Stimulated activated CD4-positive, alpha-beta T cell treated with anti-CD3 and anti-CD28 coated beads, TNF-alpha, amount 100 ng/mL, for 48 hours (primary cell): ENCODE data around the gene PDGFA.

ENCODE experiments used
- DNase-seq, 3 donors: peaks; one replicate each; pipeline ENCODE4 v3.0.0-alpha.2; 2020; ENCODE audit warnings: low read depth in 3 of 3

PDGFA gene

GRCh38 chr7:516606-517456, 2.8 kb downstream of the PDGFA start:
- no peak for DNase-seq

DNA sequence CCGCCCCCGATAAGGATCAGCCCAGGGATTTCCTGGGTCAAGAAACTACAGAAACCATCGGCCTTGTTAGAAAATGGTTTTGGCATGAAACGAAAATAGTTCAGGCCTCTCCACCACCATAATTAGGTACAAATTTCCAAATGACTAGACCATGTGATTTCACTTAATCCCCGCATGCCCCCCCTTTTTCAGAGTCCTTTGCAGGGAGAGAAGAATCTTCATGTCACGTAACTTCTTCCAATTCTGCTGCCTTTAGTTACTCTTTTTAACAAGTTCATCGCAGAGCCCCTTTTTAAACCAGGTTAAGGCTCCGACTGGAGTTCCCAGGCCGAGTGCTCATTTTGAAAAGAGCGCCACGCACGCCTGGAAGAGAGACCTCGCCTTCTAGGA, 3.4 kb downstream of the PDGFA start:
- DNase-seq = no peak

- no peak for DNase-seq
These were observed 4.0 kb downstream of the PDGFA start for GRCh38 chr7:515628-516027.

DNA sequence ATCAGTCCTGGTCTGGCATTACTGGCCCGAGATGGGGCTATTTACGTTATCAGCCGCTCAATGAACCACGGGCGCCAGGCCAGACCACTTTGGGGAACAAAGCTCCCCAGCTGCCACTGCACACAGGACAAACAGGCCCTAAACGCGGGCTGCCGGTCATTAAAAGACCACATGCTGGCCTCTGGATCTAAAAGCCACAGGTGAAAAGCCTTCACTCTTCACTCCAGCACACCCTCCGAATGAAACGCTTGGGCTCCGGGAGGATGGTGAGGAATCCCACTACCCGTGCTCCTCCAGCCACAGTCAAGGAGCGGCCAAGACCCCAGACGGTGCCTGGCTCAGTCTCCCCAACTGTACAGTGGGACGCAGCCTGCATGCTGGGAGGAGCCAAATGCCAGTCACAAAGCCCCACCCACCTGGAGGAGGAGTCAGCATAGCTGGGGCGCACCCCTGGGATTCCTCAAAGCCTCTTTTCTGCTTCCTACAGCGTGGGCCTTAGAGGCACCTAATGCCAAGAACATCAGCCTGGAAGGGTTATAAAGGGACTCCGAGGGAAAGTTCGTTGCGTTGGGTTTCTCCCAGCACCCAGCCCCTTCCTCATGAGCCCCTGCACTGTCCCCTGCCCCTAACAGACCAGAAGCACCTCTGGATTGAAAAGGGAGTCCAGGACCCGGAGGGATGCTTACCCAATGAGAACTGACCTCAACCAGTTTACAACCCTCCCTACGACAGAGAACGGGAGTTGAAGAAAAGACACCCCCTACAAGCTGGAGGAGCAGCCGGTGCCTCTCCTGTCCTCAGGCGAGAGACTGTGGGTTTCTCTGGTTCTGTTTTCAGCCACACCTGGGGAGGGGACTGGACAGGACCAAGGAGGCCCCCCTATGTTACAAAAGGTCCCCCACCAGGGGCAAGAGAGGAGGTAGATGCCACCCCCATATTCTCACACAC, 4.7 kb downstream of the PDGFA start:
- DNase-seq = no peak

- no peak for DNase-seq
These were observed 5.4 kb downstream of the PDGFA start for GRCh38 chr7:514242-514641.

- DNase-seq = no peak
These were observed 6.0 kb downstream of the PDGFA start for GRCh38 chr7:513521-514166.

- DNase-seq = no peak
These were observed 6.9 kb downstream of the PDGFA start for GRCh38 chr7:512541-513311.

GRCh38 chr7:512146-512510, 7.5 kb downstream of the PDGFA start:
- no peak for DNase-seq

DNA sequence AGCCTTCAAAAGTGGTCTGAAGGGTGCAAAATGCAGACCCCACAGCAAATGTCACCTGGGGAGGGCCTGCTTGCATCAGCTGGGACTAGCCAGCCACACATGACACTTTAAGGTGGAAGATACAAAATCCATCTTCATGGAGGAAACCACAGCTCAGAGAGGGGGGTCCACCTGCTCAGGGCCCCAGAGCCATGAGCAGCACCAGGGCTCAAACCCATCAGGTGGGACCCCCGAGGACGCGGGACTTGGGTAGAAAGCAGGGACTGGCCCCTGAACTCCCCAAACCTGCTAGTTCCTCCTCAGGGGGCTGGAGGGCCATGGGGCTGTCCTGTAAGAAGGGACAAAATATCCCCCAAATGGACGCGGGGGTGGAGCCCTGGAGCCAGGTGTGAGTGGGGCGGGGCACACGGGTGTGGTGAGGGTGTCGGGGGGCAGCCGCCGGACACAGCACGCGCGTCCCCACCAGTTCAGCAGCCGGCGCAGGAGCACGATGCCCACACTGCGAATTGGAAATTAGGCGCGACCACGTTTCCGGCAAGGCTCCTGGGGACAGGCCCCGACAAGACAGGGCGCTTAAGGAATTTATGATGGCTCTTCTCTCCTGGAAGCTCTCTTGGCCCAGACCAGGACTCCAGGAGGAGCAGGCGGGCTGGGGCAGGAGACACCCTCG, 8.0 kb downstream of the PDGFA start:
- no peak for DNase-seq

DNA sequence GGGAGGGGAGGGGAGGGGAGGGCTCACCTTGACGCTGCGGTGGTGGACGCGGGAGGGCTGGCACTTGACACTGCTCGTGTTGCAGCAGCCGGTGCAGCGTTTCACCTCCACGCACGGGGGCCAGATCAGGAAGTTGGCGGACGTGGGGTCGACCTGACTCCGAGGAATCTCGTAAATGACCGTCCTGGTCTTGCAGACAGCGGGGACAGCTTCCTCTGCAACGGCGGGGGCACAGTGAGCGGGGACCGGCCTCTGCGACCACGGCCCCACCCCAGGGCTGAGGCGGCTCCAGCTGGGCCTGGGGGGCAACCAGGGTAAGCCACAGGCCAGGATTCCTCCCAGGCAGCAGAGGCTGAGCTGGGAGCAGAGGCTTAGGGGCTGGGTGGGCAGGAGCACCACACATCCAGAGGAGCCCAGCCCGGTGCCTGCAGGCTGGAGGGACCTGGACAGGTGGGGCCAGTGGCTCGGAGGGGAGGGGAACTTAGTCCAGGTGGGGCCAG, 8.8 kb downstream of the PDGFA start:
- DNase-seq = no peak

DNA sequence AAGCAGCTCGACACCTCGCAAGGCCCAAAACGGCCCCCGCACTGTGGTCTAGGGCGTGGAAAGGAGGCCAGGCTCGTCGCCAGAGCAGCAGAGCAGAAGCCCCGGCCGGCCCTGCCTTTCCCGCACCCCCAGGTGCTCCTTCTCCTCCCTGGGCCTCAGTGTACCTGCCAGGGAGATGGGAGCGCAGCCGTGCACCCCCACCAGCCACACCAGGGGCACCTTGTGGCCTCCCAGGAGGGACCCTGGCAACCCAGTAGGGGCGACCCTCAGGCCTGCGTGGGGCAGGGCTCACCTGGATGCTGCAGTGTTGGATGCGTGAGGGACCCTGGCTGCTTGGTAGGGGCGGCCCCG, 9.5 kb downstream of the PDGFA start:
- no peak for DNase-seq

DNA sequence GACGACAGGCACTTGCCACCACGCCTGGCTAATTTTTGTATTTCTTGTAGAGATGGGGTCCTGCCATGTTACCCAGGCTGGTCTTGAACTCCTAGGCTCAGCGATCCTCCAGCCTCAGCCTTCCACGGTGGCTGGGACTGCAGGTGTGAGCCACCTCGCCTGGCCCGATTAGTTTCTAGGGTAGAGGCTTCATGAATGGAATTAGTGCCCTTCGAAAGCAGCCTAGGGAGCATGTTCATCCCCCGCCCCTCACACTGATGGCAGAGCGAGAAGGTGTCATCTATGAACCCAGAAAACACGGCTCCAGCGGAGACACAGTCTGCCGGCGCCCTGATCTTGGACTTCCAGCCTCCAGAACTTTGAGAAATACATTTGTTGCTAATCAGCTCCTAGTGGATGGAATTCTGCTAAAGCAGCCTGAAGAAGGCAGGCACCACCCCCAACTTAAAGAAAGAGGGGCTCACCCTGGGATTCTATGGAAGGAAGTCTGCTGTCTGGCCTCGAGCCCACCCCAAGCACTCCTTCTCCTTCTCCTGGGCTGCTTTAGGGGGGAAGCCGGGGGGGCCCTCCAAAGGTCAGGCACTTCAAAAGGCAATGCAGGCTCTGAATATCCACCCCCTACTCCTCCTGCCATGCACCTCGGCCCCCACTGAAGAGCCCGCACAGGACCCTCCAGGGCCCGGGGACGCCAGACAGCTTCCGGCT, 10.1 kb downstream of the PDGFA start:
- DNase-seq = no peak

GRCh38 chr7:508461-509170, 11.0 kb downstream of the PDGFA start:
- no peak for DNase-seq

DNA sequence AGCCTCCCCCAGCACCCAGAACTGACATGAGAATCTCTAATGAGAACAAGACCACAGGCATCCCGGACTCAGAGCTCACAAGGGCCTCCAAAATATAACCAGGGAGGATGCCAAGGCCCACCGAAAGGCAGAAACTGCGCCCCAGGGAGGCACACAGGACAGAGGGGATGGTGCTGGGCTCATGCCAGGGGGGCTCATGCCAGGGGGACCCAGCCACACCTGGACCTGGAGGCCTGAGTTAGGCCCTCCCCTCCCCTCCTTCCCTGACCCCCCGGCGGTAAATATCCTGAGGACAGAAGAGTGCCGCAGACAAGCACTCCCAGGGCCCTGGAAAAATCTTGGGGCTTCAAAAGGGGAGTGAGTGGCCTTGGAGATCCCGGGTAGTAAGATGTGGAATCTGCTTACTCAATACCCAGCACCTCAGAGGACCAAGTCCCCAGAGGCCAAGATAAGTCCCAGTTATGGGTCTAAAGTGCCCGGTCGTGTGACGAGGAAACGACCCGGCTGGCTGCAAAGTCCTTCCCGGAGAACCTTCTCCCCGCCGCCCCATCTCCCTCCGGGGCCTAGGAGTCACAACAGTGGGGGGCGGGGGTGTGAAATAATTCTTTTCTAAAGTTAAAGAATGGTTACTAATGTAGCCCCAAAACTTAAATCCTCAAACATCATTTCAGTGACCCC, 11.9 kb downstream of the PDGFA start:
- no peak for DNase-seq

- DNase-seq = no peak
These were observed 12.6 kb downstream of the PDGFA start for GRCh38 chr7:506921-507622.

- DNase-seq = no peak
These were observed 13.2 kb downstream of the PDGFA start for GRCh38 chr7:506391-506831.

DNA sequence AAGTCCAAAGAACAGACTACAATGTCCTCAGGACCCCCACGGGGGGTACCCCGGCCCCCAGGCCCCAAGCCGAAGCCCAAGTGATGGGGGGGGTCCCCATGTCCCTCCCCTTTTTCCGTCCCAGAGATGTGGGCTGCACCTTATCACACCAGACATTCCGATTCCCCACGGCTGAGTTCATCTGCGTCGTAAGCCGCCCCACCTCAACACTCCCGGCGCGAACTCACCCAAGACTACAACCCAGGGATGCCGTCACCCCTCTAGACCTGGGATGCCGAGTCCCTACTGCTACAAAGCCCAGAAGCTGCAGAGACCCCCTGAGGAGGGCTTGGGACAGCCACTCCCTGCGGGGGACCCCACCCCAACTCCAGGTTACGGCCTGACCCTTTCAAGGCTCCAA, 14.5 kb downstream of the PDGFA start:
- DNase-seq = no peak
